Measurements from ENCODE around the gene IQSEC2.

Gene IQSEC2

DNA sequence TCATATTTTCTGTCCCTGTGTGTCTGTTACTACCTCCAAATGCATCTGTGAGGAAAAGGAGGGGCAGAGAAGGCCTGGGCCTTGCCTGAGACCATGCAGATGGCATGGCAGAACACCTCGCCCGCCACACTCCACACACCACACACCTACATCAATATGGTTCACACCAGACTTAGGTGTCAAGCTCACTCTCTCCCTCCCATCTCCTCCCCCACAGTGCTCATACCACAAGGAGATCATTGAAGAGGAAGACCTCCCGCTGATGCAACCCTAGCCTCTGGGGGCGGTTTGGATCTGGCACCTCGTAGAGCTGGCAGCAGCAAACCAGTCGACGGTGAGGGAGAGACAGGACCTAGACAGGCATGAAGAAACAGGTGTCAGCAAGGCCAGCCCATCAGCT is 39.8 kb downstream of the IQSEC2 start:
- DNase-seq: no peak

DNA sequence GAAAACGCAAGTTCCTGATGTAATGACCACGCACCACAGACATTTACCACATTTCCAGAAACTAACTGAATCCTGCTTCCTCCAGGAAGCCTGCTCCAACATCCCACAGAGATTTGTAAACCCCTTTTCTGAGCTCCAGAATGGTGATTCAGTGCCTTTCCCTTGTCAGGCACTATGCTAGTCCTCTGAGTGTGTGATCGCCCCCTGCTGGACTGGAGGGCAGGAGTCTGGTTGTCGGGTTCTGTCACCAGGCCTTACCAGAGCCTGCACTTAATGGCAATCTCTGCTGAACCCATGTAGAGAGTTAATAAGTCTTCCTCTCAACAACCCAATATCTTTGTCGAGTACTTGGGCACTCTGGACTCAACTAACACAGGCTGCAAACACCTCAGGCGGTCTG is 41.9 kb downstream of the IQSEC2 start:
- DNase-seq: peak; percentile 62

- no peak for DNase-seq
Observed at GRCh38 chrX:53237056-53237455, 44.3 kb downstream of the IQSEC2 start.

DNA sequence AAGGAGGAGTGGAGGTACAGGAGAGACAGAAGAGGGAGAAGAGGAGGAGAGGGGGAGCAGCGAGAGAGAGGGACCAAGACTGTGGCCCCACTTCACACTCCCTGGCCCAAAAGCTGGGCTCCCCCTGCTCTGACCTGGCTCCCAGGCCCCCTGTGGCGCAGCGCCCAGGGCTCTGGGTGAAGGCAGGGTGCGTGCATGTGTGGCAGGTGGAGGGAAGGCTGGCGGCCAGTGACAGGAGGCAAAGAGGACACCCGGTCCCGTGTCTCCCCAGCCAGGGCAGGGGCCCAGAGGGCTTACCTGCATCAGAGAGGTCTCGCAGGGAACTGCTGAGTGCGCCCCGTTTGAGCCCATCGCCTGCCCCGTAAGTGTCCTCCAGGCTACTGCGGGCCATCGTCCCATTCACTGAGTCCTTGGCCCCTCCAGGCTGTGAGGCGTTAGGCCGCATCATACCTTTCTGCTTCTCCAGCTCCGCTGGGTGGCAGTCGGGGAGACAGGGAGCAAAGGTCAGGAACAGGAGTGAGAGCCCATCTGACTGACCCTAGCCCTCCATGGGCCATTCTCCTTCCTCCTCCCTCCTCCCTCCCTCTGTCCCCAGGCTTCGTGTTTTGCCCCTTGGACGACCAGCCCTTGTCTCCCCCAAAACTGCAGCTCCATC is 45.2 kb downstream of the IQSEC2 start:
- DNase-seq: no peak

DNA sequence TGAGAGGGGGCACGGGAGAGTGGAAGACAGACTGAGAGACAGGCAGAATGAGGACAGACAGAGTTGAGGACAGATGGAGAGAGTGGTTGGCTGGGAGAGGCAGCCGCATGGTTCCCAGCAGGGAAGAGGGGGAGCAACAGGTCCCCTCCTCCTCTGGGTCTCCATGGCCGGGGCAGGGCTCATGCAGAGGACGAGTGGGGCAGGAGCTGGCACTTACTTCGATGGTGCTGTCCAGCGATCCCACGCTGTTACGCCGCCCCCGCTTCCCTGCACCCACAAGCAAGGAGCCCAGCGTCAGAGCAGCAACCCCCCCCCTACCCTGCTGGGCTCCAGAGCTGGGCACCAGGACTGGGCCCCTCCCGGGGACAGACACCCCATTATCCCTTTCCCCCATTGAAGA is 45.8 kb downstream of the IQSEC2 start:
- DNase-seq: no peak

DNA sequence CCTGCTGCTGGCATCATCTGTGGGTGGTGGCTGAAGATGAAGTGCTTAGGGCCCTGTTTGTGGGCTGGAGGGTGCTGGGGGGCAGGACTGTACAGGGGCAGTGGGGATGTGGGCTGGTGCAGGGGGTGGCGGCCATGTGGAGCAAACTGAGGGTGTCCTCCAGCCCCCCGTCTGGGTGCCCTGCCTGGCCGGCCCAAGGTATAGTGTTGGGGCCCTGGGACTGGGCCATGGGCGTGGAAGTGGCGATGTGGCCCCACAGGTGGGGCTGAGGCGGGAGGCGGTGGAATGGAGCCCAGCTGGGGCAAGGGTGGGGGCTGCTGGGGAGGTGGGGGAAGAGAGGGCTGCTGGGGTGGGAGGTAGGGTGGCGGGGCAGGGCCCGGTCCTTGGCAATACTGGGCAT is 46.9 kb downstream of the IQSEC2 start:
- no peak for DNase-seq

DNA sequence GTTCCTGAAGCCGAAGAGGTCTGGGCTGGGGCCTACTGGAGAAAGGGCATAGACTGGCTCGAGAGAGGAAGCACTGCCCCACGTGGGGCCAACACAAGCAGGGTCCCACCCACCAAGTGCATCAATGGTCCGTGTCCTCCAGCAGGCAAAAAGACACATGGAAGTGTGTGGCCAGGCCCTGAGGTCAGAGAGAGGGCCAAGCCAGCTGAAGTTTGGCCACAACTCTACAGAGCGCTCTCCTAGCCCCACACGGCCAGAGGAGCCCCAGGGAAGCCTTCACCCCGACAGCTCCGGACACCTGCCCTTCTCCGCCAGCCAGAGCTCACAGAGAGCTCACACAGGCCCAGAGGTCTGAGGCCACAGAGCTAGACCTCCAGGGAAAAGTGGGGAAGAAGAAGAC is 47.8 kb downstream of the IQSEC2 start:
- DNase-seq: no peak

- DNase-seq: no peak
Observed at GRCh38 chrX:53230116-53230515, 51.3 kb downstream of the IQSEC2 start.

DNA sequence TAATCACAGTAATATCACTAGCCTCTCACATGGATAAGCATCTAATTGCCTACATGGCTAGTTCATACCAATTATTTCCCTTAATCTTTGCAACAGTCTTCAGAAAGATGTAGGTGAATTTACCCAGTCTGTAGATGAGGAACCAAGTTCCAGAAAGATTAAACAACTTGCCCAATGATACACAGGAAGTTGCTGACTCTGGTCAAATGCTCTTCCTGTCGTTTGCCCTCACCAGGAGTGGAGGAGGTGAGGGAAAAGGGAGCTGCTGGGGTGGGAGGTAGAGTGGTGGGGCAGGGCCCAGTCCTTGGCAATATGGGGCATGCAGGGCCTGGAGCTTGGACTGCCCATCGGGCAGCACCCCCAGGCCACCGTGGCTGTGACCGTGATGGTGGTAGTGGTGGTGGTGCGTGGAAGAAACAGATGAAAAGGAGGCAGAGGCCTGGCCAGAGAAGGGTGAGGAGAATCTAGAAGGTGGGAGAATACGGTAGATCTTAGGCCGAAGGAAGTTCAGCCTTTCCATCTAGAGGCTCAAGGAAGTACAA is 54.1 kb downstream of the IQSEC2 start:
- no peak for DNase-seq

GRCh38 chrX:53224860-53225797 is 56.3 kb downstream of the IQSEC2 start, which contains the start of gene KDM5C:
Gene KDM5C (minus strand): TSS chrX:53225207. CDS start chrX:53224889, 318 bp downstream.
- DNase-seq: peak; percentile 86

DNA sequence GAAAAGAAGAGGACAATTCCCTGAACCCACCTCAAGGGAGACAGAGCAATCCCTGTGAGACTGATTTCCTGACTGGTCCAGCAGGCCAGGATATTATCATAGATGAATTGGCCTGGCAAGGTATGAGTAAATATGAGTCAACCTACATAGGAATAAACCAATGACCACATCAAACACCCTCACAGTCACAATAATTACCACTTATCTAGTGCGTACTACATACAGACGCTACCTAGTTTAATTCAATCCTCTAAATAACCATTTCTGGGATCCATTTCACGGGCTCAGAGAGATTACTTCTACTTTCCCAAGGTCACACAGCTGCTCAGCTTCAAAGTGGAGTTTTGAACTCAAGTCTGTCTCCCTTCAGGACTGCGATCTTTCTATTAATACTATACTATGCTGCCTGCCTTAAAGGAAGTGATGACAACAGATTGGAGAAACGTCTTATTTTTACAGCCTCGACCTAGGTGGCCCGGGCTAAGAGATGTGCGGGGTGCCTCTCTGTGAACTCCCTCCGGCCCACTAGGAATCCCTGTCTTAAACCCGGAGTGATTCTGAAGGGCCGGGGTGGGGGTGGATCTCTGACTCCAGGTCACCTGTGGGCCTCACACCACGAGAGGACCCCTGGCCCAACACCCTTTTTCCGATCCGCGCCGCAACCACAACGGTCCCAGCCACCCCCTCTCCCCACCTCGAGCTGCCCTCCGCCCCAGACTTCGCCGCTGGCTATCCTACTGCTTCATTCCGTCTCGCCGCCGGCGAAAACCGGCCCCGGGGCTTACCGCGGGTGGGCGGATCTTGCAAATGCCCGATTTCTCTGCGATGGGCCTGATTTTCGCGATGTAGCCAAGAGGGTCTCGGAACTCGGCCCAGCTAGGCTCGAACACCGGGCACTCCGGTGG is 57.2 kb downstream of the IQSEC2 start:
- peak; percentile 25 for DNase-seq

GRCh38 chrX:53223068-53223693 is 58.2 kb downstream of the IQSEC2 start:
- DNase-seq: no peak
